HG03060 (cell line): ENCODE results near the gene DACT3.
"Not testable (repeated sequence)": the region's sequence is repeated elsewhere in the genome, so short reads cannot be mapped to it uniquely, and the experiment has no call there.

ENCODE experiments used
- ATAC-seq: cut with Tn5 transposase; IDR thresholded peaks from one replicate; pipeline ENCODE4 v1.9.1; 2021; ENCODE audit warnings: low read depth, moderate number of reproducible peaks; ENCODE audit not compliant: unreplicated experiment

The DACT3 gene

DNA sequence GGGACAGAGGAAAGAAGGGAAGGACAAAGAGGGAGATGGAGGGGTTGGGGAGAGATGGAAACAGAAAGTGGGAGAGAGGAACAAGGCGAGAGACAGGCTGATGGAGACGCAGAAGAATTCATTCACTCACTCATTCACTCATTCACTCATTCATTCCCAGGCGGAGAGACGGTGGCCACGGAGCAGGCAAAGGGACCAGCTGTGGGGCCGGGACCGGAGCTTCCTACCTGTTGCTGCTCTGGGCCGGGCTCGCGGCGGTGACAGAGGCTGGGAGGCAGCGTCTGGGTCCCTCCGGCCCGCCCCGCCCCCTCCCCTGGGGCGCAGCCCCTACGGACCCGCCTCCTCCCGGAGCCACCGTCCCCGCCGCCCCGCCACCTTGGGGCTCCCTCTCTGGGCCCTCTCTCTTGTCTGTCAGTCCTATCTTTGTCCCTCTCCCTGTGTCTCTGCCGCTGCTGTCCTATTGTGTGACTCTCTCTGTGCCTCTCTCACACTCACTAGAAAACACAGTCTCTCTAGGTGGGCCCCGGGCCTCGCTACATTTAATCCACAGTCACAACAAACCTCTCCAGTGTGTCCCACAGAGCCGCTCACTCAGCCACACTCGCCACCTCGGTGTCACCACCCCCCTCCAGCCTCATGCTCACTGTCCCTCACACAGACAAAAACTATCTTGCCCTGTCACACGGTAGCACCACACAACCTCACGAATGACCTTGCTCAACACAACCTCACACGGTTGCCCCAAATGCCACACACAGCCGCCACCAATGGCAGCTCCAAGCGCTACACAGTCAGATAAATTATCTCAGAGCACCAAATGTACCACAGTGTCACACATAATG lies 24.8 kb downstream of the DACT3 start, which contains the start of gene GNG8:
Gene GNG8 (minus strand): TSS at position 283 of the 842 bp plus-strand sequence. CDS start 1,520 bp downstream, outside the sequence.
- ATAC-seq: no peak

- no peak for ATAC-seq
These were observed 26.2 kb downstream of the DACT3 start for GRCh38 chr19:46634656-46635218.

GRCh38 chr19:46634045-46634655 lies 26.8 kb downstream of the DACT3 start:
- ATAC-seq: no peak

DNA sequence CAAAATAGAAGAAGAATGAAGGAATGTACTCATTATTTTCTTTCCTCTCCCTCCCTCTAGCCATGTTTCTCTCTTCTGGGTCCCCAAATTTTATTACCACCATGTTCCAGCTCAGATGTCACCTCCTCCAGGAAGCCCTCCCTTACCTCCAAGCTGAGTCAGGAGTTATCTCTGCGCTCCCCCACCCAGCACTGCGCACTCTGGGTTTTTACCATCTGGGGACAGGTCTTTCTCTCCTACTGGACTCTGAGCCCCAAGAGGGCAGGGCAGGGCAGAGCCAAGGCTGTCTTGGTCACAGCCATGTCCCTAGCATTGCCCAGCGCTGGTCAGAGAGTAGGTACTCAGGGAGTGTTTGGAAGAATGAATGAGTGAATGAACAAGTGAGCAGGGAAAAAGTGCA lies 27.9 kb downstream of the DACT3 start:
- no peak for ATAC-seq

- no peak for ATAC-seq
These were observed 29.5 kb downstream of the DACT3 start for GRCh38 chr19:46631481-46631880.

DNA sequence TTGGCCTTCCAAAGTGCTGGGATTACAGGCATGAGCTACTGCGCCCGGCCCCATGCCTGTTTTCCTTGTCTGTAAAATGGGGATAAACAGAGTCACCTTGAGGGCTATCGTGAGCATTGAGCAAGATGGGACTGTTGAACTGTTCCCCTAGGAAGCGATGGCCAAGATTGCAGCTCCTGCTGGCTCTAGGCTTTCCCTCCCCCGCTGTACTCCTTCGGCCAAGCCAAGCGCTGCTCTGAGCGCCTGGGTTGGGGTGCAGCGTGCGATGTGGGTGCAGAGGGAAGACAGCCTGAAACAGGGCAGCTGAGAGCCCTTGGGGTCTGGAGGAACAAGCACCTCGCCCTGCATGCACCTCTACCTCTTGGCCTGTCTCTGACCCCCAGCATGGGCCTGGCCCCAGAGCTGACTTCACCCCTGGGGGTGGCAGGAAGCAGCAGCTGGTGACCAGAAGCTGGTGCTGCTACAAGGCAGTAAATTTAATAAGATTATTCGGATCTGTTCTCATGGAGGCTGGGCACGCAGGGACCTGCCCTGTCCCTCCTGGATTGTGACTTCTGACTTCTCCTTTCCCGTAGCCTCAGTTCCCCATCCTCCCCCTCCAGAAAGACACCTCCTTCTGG lies 30.3 kb downstream of the DACT3 start:
- ATAC-seq: no peak

- no peak for ATAC-seq
These were observed 31.4 kb downstream of the DACT3 start for GRCh38 chr19:46629546-46630025.

GRCh38 chr19:46628970-46629369 lies 32.0 kb downstream of the DACT3 start:
- ATAC-seq: not testable (repeated sequence)

DNA sequence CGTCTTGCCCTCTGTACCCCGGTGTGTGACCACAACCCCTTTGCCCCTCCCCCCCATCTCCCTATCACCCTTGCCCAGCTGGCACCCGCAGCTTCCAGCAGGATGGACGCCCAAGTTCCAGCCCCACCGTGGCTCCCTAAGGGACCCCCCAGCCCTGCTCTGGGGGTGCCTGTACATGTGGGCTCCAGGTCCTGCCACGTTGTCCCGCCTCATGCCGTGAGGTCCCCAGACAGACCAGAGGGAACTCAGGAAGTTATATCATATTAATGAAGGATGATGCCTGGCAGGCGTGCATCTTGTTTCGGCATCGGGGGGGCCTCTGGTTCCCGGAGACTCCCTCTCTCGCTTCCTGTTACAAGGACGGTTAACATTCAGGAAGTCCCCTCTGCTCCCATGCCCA lies 34.5 kb downstream of the DACT3 start:
- no peak for ATAC-seq

- ATAC-seq: no peak
These were observed 35.3 kb downstream of the DACT3 start for GRCh38 chr19:46625731-46626130.

GRCh38 chr19:46624958-46625661 lies 35.9 kb downstream of the DACT3 start, which contains the start of gene PTGIR:
TSS of gene PTGIR (minus strand) at chr19:46625089. CDS start at chr19:46624225, 864 bp downstream.
- no peak for ATAC-seq

GRCh38 chr19:46623915-46624502 lies 37.0 kb downstream of the DACT3 start:
- no peak for ATAC-seq

- ATAC-seq: no peak
These were observed 38.9 kb downstream of the DACT3 start for GRCh38 chr19:46622118-46622446.

DNA sequence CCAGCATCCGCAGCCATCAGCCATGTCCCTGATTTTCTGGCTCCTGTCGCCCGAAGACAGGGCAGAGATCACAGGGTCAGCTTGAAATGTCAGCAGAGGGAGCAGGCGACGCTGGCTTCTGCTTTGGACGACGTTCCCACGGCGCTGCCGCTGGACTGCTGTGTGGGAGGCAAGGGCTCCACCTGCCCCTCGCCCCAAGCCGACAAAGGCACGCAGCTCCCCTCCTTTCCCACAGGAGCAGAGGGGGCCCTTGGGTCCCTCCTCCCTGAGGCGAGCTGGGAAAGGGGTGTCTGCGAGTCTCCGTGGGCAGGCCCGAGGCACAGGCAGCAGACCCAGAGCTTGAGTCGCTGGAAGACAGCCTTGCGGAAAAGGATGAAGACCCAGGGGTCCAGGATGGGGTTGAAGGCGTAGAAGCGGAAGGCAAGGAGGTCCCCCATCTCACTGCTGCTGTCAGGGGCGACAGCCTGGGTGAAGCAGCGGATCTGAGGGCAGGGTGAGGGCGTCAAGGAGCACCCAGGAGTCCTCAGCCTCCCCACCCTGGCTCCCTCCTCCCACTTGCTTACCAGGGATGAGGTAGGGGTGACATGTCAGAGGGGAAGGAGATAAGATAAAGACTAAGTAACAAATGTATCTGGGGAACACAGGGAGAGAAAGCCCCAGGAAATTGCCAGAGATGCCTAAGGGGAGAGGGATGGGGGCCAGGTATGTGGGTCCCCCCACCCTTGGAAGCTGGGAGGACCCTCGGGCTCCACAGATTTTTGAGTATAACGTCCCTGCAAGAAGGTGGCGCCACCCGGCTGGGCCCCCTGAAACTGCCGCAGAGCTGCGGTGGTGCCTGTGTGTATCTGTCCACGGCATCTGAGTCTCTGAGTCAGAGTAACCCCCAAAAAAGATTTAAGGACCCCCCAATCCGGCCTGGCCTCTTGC lies 39.5 kb downstream of the DACT3 start:
- ATAC-seq: no peak

DNA sequence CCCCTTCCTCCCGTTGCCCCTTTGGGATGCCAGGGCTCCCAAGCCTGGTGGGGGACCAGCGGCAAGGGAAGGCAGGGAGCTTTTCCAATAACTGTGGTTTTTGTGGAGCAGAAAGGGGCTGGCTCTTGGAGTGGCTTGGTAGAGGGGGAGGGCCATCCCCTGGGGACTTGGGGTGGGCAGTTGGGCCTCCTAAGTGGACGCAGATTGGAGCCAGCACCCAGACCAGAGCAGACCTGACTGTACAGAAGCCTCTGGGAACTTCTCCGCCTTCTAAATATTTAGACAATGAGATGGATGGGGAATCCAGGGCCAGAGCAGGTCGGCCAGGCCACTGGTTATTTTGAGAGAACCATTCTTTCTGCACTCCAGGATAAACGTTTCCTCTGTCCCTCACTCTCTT lies 40.3 kb downstream of the DACT3 start:
- ATAC-seq: no peak

DNA sequence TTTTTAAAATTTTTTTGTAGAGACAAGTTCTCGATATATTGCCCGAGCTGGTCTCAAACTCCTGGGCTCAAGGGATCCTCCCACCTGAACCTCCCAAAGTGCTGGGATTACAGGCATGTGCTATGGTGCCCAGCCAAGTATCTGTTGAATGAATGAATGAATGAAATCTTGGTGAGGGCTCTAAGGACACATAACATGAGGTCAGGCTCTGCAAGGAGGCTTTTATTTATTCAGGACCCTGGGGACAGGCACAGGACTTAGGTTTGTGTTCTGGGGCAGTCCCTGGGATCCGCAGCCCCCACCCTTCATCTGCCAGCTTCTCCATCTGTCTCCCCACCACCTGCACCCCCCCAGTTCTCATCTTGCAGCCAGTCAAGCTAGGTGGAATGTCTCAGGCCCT lies 40.7 kb downstream of the DACT3 start:
- no peak for ATAC-seq

GRCh38 chr19:46618670-46619231 lies 42.2 kb downstream of the DACT3 start:
- no peak for ATAC-seq

- ATAC-seq: no peak
These were observed 43.4 kb downstream of the DACT3 start for GRCh38 chr19:46617601-46618000.
